ENCODE results near the gene MRPS31. TPM values are rescaled to one million over a fixed set of nuclear protein-coding genes. Genes with fewer than 3 reads are reported as not detected.

Gene MRPS31
- total RNA-seq, 2 donors from 2014 or later, result 19.2 to 19.9 TPM

DNA sequence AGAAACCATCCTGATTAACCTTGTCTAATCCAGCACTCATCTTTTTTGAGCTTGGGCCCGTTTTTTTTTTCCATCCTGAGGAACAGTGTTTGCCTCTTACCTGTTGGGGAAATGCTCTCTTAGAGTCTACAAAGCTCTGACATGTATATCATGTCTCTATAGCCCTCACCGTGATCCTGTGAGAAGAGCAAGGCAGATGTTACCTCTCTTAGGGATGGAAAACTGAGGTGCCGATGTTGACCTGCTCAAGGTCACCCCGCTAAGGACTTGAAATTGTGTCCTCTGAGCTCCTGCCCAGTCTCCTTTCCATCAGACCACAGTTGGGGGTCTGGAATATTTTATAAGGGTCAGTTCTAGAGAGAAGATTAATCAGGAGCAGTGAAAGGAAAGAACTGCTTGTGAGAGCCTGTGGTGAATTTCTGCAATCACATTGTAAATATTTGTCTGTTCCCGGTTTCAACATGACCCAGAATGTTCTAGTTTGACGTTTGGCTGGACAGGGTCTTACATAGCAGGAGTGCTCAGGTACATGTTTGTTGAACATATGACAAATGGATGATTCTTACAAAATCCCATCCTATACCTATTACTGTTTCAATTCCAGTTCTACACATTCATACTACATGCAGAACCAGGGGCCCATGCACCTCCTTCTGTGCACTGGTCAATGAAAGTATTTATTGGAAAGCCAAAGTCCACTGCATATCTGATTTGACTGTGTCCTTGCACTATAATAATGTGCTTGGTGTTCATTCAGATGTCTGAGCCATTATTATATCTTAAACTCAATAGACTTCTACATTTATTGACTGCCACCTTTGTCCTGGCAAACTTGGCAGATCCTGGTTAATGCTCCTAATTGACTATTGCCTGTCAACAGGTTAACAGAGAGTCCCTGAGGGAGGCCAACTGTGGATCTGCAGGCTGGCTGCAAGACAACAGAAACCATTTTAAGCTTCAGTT lies 30.5 kb upstream of the MRPS31 start:
- DNase-seq (ENCODE audit: low spot score), result peak; percentile 29
- WGBS, result 70% methylated on average over 6 of the region's 6 CpGs

DNA sequence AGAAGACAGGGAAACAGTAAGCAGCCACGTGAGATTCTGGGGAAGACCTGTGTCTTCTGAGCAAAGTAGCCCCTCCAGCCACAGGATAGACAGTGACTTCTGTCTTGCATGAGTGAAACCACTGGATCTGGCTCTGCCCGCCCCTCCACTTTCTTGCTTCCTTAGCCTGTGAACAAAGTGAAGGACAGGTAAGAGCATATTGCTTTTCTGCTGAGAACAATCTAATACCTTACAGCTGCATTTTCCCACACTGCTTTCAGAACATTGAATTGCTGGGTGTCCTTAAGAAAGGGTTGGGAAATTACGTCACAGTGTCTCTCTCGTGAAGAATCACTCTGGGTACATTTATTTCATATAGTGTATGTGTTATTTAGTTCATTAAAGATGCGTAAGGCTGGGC lies 29.6 kb upstream of the MRPS31 start:
- DNase-seq (ENCODE audit: low spot score), result no peak
- H3K27ac ChIP-seq, result no peak overlapping the region
- H3K27me3 ChIP-seq (replicated peaks; ENCODE audit: insufficient read depth), result no peaks in the 10 kb centered on the region
- WGBS, result 74% methylated on average over 5 of the region's 5 CpGs
- H3K4me1 ChIP-seq (replicated peaks), result no peaks in the 10 kb centered on the region
- intact Hi-C loops (cut with DNase I), result no loop called here
- no peaks in the 10 kb centered on the region for H3K9me3 ChIP-seq
- H3K4me3 ChIP-seq, result no peak overlapping the region
- TF ChIP-seq POLR2AphosphoS5 (IDR thresholded peaks at IDR 0.05) (no peak), CTCF (IDR thresholded peaks at IDR 0.05) (no peak), POLR2A (IDR thresholded peaks at IDR 0.05) (no peak)
- H3K36me3 ChIP-seq, result peaks cover 0 to 2% of the 10 kb centered on the region in 2 donors

More for the DNA sequence above, 30.5 kb upstream of the MRPS31 start:
- Histone ChIP-seq H3K27ac (peak overlapping the region; percentile 4 to 48), H3K36me3 (peaks cover 0 to 2% of the 10 kb centered on the region in 2 donors), H3K9me3 (no peaks in the 10 kb centered on the region), H3K4me3 (no peak overlapping the region), H3K27me3 (replicated peaks; ENCODE audit: insufficient read depth) (no peaks in the 10 kb centered on the region), H3K4me1 (replicated peaks) (no peaks in the 10 kb centered on the region)
- TF ChIP-seq POLR2AphosphoS5 (IDR thresholded peaks at IDR 0.05), result peak; percentile 30
- TF ChIP-seq CTCF (IDR thresholded peaks at IDR 0.05), result no peak
- intact Hi-C loops (cut with DNase I), result no loop called here

GRCh38 chr13:40799508-40799907 lies 28.5 kb upstream of the MRPS31 start:
- Histone ChIP-seq H3K4me3 (no peak overlapping the region), H3K27me3 (replicated peaks; ENCODE audit: insufficient read depth) (no peaks in the 10 kb centered on the region), H3K36me3 (peaks cover 0 to 2% of the 10 kb centered on the region in 2 donors), H3K4me1 (replicated peaks) (no peaks in the 10 kb centered on the region), H3K9me3 (no peaks in the 10 kb centered on the region), H3K27ac (no peak overlapping the region)
- no peak for DNase-seq (ENCODE audit: low spot score)
- intact Hi-C loops (cut with DNase I), result loop anchor here (10.0 kb wide), 1 partner anchor 255 kb away; no protein-coding TSS in a partner anchor
- WGBS, result 96% methylated on average over 4 of the region's 4 CpGs
- no peak for TF ChIP-seq POLR2AphosphoS5 (IDR thresholded peaks at IDR 0.05)
- no peak for TF ChIP-seq POLR2A (IDR thresholded peaks at IDR 0.05)
- TF ChIP-seq CTCF (IDR thresholded peaks at IDR 0.05), result no peak

GRCh38 chr13:40798380-40798779 lies 27.4 kb upstream of the MRPS31 start:
- no peak overlapping the region for H3K4me3 ChIP-seq
- TF ChIP-seq POLR2A (IDR thresholded peaks at IDR 0.05) (no peak), CTCF (IDR thresholded peaks at IDR 0.05) (no peak), POLR2AphosphoS5 (IDR thresholded peaks at IDR 0.05) (no peak)
- intact Hi-C loops (cut with DNase I), result loop anchor here (10.0 kb wide), 1 partner anchor 256 kb away; no protein-coding TSS in a partner anchor

More at GRCh38 chr13:40798380-40798779, 27.4 kb upstream of the MRPS31 start:
- Histone ChIP-seq H3K36me3 (peaks cover 0 to 2% of the 10 kb centered on the region in 2 donors), H3K4me1 (replicated peaks) (no peaks in the 10 kb centered on the region), H3K27me3 (replicated peaks; ENCODE audit: insufficient read depth) (no peaks in the 10 kb centered on the region), H3K27ac (peak overlapping the region in 1 of 2 donors; percentile 35), H3K9me3 (no peaks in the 10 kb centered on the region)
- DNase-seq (ENCODE audit: low spot score), result no peak
- 81% methylated on average over 9 of the region's 9 CpGs for whole genome bisulfite sequencing

Data from prostate gland (tissue), 2 donors.